ENCODE data around the gene U2AF2.
A peak's percentile ranks its signal among the peaks of the same experiment; 100 is the strongest.

Gene U2AF2

DNA sequence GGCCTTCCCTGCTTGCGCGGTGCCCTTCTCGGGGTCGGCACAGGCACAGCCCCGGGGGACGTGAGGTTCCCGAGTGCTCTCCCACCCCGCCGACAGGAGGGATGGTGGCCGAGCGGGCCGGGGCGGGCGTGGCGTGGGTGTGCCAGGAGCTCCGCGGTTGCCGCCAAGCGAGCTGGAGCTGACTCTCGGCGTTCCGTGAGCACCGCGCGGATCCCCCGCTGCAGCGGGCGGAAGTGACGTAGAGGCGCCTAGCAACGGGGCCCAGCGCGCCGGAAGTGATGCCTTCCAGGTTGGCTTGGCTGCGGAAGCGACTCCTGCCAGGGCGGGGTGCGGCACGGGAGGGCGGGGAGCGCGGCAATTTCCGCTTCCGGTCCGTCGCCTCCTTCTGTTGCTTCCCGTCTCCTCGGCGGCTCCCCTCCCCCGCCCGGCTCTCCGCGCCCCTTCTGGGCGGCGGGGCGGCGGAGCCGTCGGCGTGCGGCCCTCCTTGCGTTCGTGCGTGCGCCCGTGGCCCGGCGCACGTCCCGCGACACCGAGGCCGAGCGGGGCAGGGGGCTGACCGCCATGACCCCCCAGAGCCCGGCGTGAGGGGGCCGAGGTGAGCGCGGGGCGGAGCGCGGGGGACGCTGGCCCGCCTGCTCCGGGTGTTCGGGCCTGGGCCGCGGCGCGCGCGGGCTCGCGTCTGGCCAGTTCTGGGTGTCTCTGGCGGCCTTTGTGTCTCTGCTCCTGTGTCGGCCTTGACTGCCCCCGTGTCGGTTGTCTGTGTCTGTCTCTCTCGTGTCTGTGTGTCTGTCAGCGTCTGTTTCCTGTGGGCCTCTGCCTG lies 20.2 kb downstream of the U2AF2 start, which contains the start of gene EPN1:
Gene EPN1 (plus strand): TSS at position 386 of the 820 bp plus-strand sequence. CDS start 3,402 bp downstream, outside the sequence.
- DNase-seq (ENCODE audit: low read depth in 3 of 3, low spot score in 1 of 3), result peak; percentile 93 to 96 (median 95)

DNA sequence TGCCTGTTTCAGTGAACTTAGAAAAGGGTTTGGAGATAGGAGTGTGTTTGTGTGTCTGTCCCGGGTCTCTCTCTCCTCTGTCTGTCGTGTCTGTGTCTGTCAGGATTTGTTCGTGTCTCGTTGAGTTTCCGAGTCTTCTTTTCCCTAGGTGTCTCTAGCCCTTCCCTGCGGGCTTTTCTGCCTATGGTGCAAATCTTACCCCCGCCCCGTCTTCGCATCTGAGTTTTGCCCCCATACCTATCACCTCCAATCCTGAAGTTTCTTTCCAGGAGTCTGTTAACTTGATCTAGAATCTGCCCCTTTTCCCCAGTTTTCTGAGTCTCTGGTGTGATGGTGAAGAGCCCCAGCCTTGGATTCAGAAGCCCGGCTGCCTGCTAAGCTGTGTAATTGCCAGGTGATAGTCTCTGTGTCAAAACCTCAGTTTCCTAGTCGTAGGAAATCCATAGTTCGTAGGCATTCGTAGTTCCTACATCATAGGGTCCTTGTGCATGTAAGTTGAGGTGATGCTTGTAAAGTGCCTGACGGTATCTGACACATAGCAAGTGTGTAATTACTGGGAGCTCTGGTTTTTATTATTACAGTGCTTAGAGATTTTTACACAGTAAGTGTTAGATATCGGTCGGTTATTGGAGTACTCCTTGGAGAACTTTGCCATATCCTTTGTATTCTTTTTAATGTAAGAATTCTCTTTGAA lies 21.0 kb downstream of the U2AF2 start:
- DNase-seq (ENCODE audit: low read depth in 3 of 3, low spot score in 1 of 3), result no peak

DNA sequence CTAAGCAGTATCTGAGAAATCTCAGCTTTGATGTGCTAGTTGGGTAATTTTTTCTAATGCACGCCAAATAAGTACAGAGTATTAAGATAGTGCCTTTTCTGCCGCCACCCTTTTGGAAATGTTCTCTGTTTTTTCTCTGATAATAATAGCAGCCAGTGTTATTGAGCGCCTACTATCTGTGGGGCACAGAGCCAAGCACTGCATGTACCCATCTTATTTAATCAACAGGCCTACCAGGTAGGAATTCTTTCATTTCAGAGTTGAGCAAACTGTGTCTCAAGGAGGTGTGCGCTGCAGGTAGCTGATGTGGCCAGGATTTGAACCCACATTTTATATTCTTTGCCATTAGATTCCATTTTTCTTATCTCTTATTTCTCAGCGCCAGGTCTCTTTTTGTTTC lies 21.5 kb downstream of the U2AF2 start:
- no peak for DNase-seq (ENCODE audit: low read depth in 3 of 3, low spot score in 1 of 3)

DNA sequence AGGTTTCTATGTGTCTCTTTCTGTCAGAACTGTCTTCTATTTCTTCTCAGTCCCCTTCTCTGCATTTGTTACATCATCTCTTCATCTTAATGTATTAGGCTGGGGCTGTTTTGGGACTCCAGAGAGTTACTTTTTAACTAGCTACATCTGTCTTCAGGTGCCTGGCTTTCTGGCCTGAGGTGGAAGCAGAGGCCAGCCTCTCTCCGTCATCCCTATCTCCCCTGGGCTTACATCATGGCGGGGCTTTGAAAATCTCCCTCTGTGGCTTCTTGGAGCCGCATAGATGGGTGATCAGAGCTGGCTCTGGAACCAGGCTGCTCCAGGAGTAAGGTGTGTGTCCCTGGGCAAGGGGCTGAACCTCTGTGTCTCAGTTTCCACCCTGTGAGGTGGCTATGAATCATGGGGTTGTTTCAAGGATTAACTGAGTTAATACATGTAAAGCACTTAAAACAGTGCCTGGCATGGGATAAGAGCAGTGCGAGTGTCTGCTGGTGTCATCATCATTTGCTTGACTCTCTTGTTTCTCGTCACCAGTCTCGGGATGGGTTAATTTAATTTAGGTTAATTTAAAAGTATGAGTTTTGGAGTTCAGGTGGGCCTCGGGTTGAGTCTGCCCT lies 22.2 kb downstream of the U2AF2 start:
- DNase-seq (ENCODE audit: low read depth in 3 of 3, low spot score in 1 of 3), result no peak

DNA sequence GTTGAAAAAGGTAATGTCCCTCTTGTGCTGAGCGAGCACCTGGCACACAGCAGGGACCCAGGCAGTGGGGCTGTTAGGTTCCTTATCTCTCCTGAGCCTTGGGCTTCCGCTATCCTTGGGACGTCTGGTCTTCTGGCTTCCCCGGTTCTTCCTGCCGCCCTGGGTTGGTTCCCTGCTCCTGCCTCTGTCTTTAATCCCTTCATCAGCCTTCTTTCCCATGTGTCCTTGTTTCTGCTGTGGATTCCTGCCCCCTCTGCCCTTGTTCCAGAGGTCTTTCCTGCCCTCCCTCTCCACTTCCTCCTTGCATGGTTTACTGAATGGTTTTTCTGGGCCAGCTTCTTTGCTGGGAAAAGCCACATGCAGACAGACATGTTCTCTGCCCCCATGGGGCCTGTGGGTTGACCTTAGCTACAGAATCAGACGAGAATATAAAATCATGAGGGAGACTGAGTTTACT lies 22.8 kb downstream of the U2AF2 start:
- no peak for DNase-seq (ENCODE audit: low read depth in 3 of 3, low spot score in 1 of 3)

DNA sequence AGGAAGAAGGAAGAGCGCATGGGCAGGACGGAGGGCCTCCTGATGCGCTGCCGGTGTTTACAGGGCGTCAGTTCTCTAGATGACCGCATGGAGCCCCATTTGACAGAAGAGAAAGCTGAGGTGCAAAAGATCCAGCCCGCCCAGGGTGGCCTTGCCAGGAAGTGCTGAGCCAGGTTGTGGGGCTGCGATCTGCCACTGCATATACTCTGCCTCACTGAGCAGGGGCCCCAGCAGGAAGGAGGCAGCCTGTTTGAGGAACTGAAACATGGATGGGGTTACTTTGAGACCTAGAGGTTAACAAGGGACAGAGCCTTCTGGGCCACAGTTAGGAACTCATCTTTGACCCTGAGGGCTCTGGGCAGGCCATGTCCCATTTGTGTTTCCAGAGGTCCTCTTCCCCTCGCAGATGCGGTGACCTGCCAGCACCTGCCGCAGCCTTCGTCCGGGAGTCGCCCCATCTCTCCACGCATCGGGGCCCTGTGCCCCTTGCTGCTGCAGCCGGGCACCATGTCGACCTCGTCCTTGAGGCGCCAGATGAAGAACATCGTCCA lies 23.4 kb downstream of the U2AF2 start:
- no peak for DNase-seq (ENCODE audit: low read depth in 3 of 3, low spot score in 1 of 3)

DNA sequence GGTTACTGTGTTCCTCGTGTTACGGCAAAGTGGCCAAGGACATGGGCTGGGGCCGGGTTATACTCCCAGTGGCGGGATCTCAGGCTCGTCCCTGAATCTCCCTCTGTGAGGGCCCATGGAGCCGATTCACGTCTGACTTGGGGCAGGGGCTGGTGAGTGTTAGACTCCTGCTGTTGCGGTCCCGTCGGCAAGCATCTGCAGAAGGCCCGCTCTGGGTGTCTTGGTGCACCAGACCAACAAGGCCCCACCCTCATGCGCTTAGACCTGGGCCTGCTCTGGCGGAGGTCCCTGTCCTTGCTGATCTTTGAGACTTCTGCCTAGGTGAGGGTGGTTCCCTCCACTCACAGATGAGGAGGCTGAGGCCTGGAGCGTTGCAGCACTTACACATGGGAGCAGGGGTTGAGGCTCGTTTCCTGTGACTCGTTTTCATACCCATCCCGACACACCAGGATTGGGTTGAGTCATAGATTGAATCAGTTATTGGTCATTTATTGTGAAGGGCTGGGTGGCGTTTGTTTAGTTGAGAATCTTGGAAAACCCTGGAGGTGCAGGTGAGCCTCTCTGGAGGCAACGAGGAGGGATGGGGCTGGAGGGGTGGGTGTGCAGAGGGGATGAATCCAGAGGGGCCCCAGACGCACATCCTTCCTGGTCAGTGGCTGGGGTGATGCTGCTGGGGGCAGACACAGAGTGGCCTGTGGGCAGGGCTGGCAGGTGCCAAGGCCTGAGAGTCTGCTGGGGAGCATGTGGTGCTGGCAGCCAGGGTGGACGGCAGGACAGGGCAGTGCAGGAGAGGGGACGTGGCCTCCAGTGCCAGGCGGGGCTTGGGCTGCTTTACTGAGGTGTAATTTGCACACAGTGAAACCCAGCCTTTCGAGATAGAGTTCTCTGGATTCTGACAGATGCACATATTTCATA lies 24.8 kb downstream of the U2AF2 start:
- DNase-seq (ENCODE audit: low read depth in 3 of 3, low spot score in 1 of 3), result no peak

DNA sequence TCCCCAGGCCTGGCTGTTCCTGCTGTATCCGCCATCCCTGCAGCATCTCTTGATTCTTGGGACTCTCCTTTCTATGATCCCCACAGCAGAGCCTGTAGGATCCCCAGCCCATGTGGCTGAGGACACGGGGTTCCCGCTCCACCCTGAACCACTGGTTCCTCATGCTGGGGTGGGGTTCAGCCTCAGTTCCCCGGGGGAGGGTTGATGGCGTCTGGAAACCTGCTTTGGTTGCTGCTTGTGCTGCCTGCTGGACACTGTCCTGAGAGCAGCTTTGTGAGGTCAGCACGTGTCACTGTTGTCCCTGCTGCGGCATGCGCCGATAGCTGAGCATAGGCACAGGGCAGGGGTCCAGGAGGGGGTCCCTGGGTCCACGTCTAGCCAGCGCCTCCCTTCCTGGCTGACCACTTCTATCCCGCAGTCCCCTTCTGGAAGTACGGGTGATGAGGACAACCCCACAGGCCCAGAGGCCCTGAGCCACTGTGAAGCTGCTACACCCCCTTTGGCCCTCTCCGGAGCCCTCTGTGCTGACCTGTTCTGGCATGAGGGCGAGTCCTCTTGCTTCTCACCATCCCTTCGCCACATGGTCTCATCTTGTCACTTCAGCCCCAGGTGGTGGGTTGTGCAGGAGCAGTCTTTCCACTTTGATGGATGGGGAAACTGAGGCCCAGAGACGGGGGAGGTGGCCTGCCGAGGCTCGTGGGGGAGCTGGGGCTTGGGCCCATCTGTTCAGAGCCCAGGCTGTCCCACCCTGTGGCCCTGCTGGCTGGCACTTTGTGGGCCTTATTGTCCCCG lies 25.7 kb downstream of the U2AF2 start:
- DNase-seq (ENCODE audit: low read depth in 3 of 3, low spot score in 1 of 3), result no peak

DNA sequence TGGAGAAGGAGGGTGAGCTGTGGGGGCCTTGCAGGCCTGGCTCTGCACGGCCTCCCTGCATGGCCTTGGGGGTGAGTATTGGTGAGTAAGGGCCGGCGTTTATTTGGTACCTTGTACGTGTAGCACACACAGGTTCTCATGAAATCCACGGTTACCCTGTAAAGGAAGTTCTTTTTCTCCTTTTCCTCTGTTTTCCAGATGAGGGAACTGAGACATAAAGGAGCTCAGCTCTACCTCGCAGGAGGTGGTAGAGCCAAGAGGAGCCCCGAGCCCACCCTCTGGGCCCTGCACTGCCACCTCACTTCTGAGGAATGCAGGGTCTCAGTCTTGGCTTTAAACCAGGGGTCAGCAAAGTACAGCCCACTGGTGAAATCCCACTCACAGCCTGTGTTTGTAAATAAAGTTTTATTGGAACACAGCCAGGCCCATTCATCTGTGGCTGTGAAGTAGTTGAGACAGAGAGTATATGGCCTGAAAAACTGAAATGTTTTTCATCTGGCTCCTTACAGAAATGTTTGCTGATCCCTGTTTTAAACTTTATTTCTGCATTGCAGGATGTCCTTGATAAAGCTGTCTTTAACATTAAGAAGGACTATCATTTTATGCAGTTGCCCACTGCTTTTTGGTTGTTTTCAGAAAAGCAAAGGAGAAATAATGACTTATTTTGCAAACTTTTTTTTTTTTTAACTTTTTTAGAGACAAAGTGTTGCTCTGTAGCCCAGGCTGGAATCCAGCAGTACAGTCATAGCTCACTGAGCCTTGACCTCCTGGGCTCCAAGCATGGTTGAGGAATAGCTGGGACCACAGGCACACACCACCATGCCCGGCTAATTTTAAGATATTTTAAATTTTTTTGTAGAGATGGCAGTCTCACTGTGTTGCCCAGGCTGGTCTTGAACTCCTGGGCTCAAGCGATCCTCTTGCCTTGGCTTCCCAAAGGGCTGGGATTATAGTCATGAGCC lies 26.6 kb downstream of the U2AF2 start:
- DNase-seq (ENCODE audit: low read depth in 3 of 3, low spot score in 1 of 3), result no peak

DNA sequence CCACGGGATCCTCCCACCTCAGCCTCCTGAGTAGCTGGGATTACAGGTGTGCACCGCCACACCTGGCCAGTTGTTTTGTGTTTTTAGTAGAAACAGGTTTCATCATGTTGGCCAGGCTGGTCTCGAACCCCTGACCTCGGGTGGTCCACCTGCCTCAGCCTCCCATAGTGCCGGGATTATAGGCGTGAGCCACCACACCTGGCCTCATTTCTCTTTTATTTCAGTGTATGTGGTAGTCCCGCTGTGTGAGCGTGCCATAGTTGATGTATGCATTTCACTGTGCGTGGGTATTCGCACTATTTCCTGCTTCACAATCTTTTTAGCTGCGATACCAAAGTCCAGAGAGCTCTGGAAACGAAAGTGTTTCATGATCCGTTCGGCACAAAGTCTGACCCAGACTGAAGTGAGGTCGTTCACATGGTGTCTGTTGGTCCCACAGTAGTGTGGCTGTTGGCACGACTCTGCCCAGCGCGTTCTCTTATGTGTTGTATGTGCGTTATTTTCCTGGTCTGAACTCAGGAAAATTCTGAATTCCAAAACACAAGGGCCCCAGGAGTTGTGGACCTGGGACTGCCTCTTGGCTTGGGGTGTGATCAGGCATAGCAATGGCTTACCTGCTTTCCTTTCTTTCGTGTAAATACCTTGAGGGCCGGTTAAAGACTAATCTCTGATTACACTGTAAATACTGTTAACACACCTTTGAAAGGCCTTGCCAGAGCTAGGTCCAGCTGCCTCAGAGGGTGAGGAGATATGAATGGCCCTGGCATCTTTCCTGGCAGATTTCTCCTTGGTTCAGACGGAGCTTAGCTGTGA lies 28.8 kb downstream of the U2AF2 start:
- DNase-seq (ENCODE audit: low read depth in 3 of 3, low spot score in 1 of 3), result no peak

DNA sequence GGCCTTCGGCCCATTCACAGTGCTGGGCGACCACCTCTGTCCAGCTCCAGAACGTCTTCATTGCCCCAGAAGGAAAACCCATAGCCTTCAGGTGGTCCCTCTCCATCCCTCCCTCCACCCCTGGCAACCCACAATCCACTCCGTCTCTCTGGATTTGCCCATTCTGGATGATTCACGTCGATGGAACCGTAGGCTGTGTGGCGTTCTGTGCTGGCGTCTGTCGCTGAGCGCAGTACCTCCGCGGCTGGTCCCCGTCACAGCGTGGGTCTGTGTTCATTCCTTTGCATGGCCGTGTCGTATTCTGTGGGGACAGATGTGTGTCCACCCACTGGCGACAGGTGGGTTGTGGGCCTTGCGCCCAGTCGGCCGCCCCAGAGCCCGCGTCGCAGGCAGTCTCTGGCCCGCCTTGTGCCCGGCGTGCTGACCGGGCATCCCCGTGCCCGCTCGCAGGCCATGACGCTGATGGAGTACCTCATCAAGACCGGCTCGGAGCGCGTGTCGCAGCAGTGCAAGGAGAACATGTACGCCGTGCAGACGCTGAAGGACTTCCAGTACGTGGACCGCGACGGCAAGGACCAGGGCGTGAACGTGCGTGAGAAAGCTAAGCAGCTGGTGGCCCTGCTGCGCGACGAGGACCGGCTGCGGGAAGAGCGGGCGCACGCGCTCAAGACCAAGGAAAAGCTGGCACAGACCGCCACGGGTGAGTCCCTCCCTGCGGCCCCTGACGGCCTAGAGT lies 30.3 kb downstream of the U2AF2 start:
- DNase-seq (ENCODE audit: low read depth in 3 of 3, low spot score in 1 of 3), result no peak

DNA sequence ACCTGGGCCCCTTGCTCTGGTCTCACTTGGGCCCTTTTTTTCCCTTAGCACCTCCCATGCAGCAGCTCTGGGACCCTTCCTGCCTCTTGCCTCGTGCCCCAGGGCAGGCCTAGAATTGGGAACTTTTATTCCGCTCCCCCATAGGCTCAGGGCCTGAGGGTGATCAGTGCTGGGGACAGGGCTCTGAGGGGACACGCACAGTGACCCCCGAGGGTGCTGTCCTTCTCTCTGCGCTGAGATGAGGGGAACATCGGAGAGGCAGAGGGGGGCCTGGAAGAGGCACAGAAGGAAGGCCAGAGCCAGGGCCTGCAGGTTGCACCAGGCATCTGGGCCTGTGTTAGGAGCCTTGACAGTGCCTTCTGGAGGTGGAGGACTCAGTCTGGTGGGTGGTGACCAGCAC lies 30.9 kb downstream of the U2AF2 start:
- no peak for DNase-seq (ENCODE audit: low read depth in 3 of 3, low spot score in 1 of 3)

DNA sequence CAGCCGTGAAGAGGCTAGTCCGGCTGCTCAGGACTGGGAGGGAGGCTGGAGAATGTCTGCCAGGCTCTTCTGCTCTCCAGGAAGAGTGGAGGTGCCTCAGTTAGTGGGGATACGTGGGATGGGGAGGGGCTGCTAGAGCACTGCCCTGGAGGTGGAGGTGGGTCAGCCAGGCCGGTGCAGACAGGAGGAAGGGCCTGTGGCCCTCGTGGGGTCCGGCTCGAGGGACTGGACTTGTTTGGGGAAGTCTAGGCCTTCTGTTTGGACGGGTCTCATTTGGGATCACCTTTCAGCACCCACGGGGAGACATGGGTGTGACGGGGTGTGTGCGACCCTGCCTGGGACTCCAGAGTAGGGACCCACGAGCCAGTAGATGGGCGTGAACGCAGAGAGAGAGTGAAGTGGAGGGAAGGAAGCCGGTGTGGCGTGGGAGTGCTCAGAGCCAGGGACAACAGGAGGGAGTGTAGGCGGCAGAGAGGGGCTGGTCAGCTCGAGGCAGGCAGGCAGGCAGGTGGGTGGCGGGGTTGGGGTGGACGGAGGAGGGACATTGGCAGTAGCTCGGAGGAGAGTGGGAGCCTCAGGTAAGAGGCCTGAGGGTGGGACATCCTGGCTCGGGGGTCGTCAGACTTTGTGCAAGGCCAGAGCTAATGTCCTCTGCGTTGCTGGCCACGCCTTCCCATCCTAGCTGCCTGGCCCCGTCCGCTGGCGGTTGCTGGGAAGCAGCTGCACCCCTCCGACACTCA lies 31.6 kb downstream of the U2AF2 start:
- DNase-seq (ENCODE audit: low read depth in 3 of 3, low spot score in 1 of 3), result no peak

DNA sequence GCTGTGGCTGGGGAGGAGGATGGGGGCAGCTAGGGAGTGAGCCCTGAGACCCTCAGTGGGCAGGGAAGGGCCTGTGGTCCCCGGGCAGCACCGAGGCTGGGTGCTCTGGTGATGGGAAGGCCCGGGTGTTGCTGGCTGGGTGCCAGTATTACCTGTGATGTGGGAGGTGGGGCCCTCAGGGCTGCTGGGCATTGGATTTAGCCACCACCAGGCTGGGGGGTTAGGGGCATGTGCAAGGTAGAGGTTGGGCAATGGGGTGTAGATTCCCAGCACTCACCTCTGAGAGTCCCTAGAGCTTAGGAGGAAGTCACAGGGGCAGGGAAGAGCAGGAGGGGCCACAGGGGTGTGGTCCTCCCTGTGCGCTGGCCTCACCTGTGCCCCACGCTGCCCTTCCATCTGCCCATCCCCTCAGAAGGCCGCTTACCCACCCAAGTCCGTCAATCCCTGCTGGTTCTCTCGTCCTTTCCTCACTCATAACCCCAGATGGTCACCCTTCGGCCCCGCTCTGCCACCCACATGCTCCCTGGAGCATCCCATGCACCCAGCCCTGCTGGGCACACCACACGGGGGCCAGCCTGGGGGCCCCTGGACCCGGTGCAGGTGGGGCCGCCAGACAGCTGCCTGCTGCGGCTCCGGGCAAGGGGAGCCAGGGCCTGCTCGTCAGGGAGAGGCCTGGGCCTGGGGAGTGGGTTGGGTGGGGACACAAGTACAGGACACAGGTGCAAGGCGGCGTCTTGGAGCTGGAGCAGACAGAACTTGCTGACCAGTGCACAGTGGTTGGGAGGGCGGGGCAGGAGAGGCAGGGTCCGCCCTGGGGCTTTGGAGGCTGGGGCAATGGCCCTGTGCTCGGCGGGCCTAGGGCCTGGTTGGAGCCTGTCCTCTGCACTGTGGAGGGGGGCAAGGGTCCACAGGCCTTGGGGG lies 32.7 kb downstream of the U2AF2 start:
- no peak for DNase-seq (ENCODE audit: low read depth in 3 of 3, low spot score in 1 of 3)

DNA sequence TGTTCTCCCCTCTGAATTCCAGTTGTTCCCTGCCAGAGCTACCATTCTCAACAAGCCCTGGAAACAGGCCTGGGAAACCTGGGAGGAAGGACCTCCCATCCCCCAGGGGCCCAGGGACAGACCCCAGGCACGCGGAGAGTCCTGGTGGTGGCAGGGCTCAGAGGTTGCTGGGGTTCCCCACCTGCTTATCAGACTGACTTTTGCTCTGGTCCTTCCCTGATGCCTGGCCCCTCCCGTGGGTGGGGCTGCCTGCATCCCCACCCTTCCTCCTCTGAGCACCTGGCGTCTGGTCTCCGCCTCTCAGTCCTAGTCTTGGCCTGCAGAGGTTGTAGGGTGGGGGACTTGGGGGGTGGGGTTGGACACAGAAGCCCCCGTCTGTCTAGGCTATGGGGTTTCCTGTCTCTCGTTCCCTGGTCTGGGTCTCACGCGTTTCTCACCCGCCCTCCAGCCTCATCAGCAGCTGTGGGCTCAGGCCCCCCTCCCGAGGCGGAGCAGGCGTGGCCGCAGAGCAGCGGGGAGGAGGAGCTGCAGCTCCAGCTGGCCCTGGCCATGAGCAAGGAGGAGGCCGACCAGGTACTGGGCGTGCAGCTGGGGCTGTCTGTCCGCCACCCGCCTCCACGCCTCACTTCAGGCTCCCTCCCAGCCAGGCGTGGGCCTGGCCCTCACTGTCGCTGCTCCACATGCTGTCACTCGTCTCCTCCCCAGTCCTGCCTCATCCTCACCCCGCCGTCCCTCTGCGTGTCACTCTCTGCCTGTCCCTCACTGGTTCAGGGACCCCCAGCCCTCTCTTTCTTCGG lies 33.8 kb downstream of the U2AF2 start:
- no peak for DNase-seq (ENCODE audit: low read depth in 3 of 3, low spot score in 1 of 3)
